HCT116 (cell line): ENCODE data around the gene SPINK13. TPM values are rescaled to one million over a fixed set of nuclear protein-coding genes. Genes with fewer than 3 reads are reported as not detected.

Experiments
- ATAC-seq: fragments of 200-7000 bp; cut with Tn5 transposase; 2 replicates; pipeline ENCODE4 v1.9.1; 2020; ENCODE audit warnings: mild to moderate bottlenecking, moderate library complexity
- BruUV-seq: library from RNA; stranded (reverse); fragments of 400-500 nt; replicated peaks from 2 replicates; lab custom pipeline; 2021; lab: Mats Ljungman, UMichigan
- CTCF ChIA-PET: fragments of 300-600 bp; sonication (Branson Sonifier 250); formaldehyde crosslinking; loops from one replicate; lab custom pipeline; 2021; ENCODE audit warnings: antibody characterized with exemption; lab: Charles Lee
- POLR2A ChIA-PET: fragments of 300-600, 350-600 bp; sonication (Branson Sonifier 250); formaldehyde crosslinking; loops from one replicate; lab custom pipeline; 2021; ENCODE audit warnings: antibody characterized with exemption; lab: Charles Lee
- RAD21 ChIA-PET, 2 experiments: fragments of 300-600 bp; sonication (Branson Sonifier 250); formaldehyde crosslinking; loops; one replicate each; lab custom pipeline; 2023; ENCODE audit warnings: low total read pairs in 2 of 2; ENCODE audit not compliant: uncharacterized antibody in 2 of 2, unreplicated experiment in 2 of 2, low non-redundant PET in 1 of 2; lab: Charles Lee
- DNase-seq: peaks from one replicate; pipeline ENCODE4 v3.0.0-alpha.2; 2010; ENCODE audit warnings: low read depth, low spot score
- H2AFZ ChIP-seq: fragments of 200-600 bp; shearing (Covaris generic), sonication (generic); 2 replicates; pipeline ENCODE4 v1.6.1; 2017; ENCODE audit warnings: low read depth, mixed run types, mixed read lengths, antibody characterized with exemption, low read length; ENCODE audit not compliant: poor library complexity, severe bottlenecking
- H3K27ac ChIP-seq: 2 replicates; pipeline ENCODE4 v1.5.1; 2012; ENCODE audit warnings: low read depth, low read length
- H3K27me3 ChIP-seq: fragments of 200-600 bp; sonication (generic); 2 replicates; pipeline ENCODE4 v1.6.1; 2016; ENCODE audit warnings: mixed run types, low read length, mixed read lengths; ENCODE audit not compliant: insufficient read depth
- H3K36me3 ChIP-seq, 2 experiments: fragments of 200-500 bp in 1 of 2; fragments of 200-600 bp in 1 of 2; sonication (Bioruptor generic) in 1 of 2; sonication (generic) in 1 of 2; 2 replicates each; pipeline versions ENCODE4 v1.5.1 to v1.6.1; 2014 to 2016; ENCODE audit warnings: low read length in 2 of 2, inconsistent platforms in 1 of 2, mixed read lengths in 1 of 2, mixed run types in 1 of 2; ENCODE audit not compliant: insufficient read depth in 2 of 2, control insufficient read depth in 1 of 2
- H3K4me1 ChIP-seq, 2 experiments: fragments of 200-600 bp in 1 of 2; sonication (generic) in 1 of 2; 2 replicates each; pipeline versions ENCODE4 v1.5.1 to v1.6.1; 2012 to 2017; ENCODE audit warnings: low read length in 2 of 2, inconsistent platforms in 1 of 2, mild to moderate bottlenecking in 1 of 2, mixed read lengths in 1 of 2, mixed run types in 1 of 2, moderate library complexity in 1 of 2; ENCODE audit not compliant: insufficient read depth in 2 of 2, control insufficient read depth in 1 of 2
- H3K4me2 ChIP-seq: fragments of 200-600 bp; sonication (generic); 2 replicates; pipeline ENCODE4 v1.6.1; 2017; ENCODE audit warnings: mixed run types, low read length, mixed read lengths
- H3K4me3 ChIP-seq, 2 experiments: fragments of 200-600 bp in 1 of 2; sonication (generic) in 1 of 2; replicated peaks in 1 of 2; 2 replicates each; pipeline ENCODE4 v1.5.1; 2011 to 2016; ENCODE audit warnings: low read length in 2 of 2, control low read depth in 1 of 2, low read depth in 1 of 2, mild to moderate bottlenecking in 1 of 2, mixed read lengths in 1 of 2, mixed run types in 1 of 2
- H3K79me2 ChIP-seq: fragments of 200-600 bp; sonication (generic); 2 replicates; pipeline ENCODE4 v1.6.1; 2017; ENCODE audit warnings: mild to moderate bottlenecking, mixed run types, low read length, moderate library complexity, mixed read lengths; ENCODE audit not compliant: insufficient read depth
- H3K9ac ChIP-seq: fragments of 200-600 bp; sonication (generic); 2 replicates; pipeline ENCODE4 v1.6.1; 2016; ENCODE audit warnings: low read length, mixed read lengths
- H3K9me2 ChIP-seq: fragments of 200-600 bp; sonication (generic), shearing (Covaris generic); 2 replicates; pipeline ENCODE4 v1.6.1; 2017; ENCODE audit warnings: mixed run types, mild to moderate bottlenecking, moderate library complexity; ENCODE audit not compliant: insufficient read depth
- H3K9me3 ChIP-seq, 2 experiments: fragments of 200-500 bp in 1 of 2; fragments of 200-600 bp in 1 of 2; sonication (Bioruptor generic) in 1 of 2; sonication (generic) in 1 of 2; 2 replicates each; pipeline ENCODE4 v1.6.1; 2014 to 2017; ENCODE audit warnings: low read length in 2 of 2, mixed read lengths in 2 of 2, inconsistent platforms in 1 of 2, low read depth in 1 of 2, mild to moderate bottlenecking in 1 of 2, mixed run types in 1 of 2, moderate library complexity in 1 of 2; ENCODE audit not compliant: control insufficient read depth in 1 of 2, insufficient read depth in 1 of 2
- H4K20me1 ChIP-seq: fragments of 200-600 bp; sonication (generic), shearing (Covaris generic); 2 replicates; pipeline ENCODE4 v1.6.1; 2017; ENCODE audit warnings: mixed run types, mild to moderate bottlenecking, moderate library complexity; ENCODE audit not compliant: insufficient read depth
- EGR1 ChIP-seq: IDR thresholded peaks from 2 replicates; pipeline ENCODE4 v1.6.1; 2012; ENCODE audit warnings: low read depth
- ELF1 ChIP-seq: IDR thresholded peaks from 2 replicates; pipeline ENCODE4 v1.6.1; 2012; ENCODE audit warnings: low read depth, borderline replicate concordance
- EZH2 ChIP-seq: fragments of 200-600 bp; sonication (generic); IDR thresholded peaks from 2 replicates; pipeline ENCODE4 v1.6.1; 2017; ENCODE audit warnings: antibody characterized with exemption, mixed run types
- EZH2phosphoT487 ChIP-seq: fragments of 200-600 bp; IDR thresholded peaks from 2 replicates; pipeline ENCODE4 v1.6.1; 2018; ENCODE audit warnings: antibody characterized with exemption, borderline replicate concordance
- RAD21 ChIP-seq: IDR thresholded peaks from 2 replicates; pipeline ENCODE4 v1.6.1; 2012; ENCODE audit warnings: low read depth, mild to moderate bottlenecking
- SIN3A ChIP-seq: IDR thresholded peaks from 2 replicates; pipeline ENCODE4 v1.6.1; 2012; ENCODE audit warnings: low read depth
- ZNF274 ChIP-seq: fragments of 200-500 bp; sonication (Bioruptor generic); IDR thresholded peaks from 2 replicates; pipeline ENCODE4 v1.6.1; 2014; ENCODE audit warnings: mild to moderate bottlenecking, low read depth, low read length, inconsistent platforms
- intact Hi-C: fragments of 100-400 bp; cut with micrococcal nuclease; formaldehyde crosslinking; loops from 2 replicates; pipeline ENCODE4 v1.10.0; 2022
- total RNA-seq: library from RNA; stranded (reverse); gene quantifications from one replicate; pipeline ENCODE4 v1.2.1, GENCODE V29; 2021; ENCODE audit not compliant: unreplicated experiment
- TF ChIP-seq, protein P1 (sequence below): IDR thresholded peaks from 2 replicates; pipeline ENCODE4 v1.6.1; 2012
- TF ChIP-seq, protein P2 (sequence below): IDR thresholded peaks from 2 replicates; pipeline ENCODE4 v1.6.1; 2012; ENCODE audit warnings: low read depth
- TF ChIP-seq, protein P3 (sequence below), 3 experiments: fragments of 200-600 bp in 1 of 3; sonication (generic) in 1 of 3; IDR thresholded peaks in 2 of 3; conservative IDR thresholded peaks in 1 of 3; 2 replicates each; pipeline ENCODE4 v1.5.1; 2012 to 2017; ENCODE audit warnings: low read depth in 2 of 3, low read length in 2 of 3, antibody characterized with exemption in 1 of 3, borderline replicate concordance in 1 of 3, control low read depth in 1 of 3, mild to moderate bottlenecking in 1 of 3, mixed read lengths in 1 of 3, mixed run types in 1 of 3, moderate library complexity in 1 of 3; ENCODE audit not compliant: insufficient read depth in 1 of 3

SPINK13 gene
- total RNA-seq, 1 experiment from 2014 or later: not detected

DNA sequence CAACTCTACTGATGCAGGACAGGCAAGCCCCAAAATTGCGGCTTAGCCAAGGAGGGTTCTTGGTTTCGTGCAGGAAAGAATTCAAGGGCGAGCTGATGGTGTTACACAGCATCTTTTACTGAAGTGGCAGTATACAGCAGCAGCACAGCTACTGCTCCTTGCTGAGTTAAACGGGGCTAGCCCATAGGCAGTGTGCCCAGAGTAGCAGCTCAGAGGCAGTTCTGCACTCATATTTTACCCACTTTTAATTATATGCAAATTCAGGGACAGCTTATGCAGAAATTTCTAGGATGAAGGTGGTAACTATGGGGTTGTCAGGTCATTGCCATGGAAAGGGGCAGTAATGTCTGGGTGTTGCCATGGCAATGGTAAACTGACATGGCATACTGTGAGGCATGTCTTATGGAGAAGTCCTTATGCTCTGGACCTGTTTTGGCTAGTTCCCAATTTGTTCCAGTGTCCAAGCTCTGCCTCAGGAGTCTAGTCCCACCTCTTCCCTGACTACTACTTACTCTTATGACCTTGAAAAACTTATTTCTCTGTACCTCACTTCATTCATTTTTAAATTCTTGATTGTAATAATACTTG lies 64.8 kb downstream of the SPINK13 start (continued):
- no peak for TF ChIP-seq EGR1
- TF ChIP-seq, all 23 proteins: peak for 0

DNA sequence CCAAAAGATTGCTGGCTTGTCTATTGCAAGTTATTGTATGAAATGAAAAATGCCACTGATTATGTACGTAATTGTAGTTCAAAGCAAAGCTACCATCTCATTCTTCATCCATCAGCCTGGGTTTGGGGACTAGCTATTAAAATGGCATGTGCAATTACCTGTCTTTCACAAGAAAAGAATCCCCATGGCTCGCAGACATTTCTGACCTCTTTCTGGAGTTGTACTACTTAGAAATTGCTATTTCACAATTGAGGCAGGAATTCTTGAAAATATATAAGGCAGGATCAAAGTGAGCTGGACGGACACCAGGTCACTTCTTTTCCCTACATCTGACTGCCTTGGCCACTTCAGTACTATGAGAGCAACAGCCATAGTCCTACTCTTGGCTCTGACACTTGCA lies 66.7 kb downstream of the SPINK13 start, which contains the start of gene SPINK9:
SPINK9 (plus strand) TSS at position 301 of the 400 bp plus-strand sequence; CDS start at position 356, 55 bp downstream.
- no peak within 1 kb of the TSS for H3K4me2 ChIP-seq
- TF ChIP-seq RAD21 (no peak), EZH2phosphoT487 (no peak), SIN3A (no peak), ELF1 (no peak), ZNF274 (no peak), EZH2 (no peak)
- TF ChIP-seq, protein P1, sequence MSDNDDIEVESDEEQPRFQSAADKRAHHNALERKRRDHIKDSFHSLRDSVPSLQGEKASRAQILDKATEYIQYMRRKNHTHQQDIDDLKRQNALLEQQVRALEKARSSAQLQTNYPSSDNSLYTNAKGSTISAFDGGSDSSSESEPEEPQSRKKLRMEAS: no peak
- TF ChIP-seq, protein P2, sequence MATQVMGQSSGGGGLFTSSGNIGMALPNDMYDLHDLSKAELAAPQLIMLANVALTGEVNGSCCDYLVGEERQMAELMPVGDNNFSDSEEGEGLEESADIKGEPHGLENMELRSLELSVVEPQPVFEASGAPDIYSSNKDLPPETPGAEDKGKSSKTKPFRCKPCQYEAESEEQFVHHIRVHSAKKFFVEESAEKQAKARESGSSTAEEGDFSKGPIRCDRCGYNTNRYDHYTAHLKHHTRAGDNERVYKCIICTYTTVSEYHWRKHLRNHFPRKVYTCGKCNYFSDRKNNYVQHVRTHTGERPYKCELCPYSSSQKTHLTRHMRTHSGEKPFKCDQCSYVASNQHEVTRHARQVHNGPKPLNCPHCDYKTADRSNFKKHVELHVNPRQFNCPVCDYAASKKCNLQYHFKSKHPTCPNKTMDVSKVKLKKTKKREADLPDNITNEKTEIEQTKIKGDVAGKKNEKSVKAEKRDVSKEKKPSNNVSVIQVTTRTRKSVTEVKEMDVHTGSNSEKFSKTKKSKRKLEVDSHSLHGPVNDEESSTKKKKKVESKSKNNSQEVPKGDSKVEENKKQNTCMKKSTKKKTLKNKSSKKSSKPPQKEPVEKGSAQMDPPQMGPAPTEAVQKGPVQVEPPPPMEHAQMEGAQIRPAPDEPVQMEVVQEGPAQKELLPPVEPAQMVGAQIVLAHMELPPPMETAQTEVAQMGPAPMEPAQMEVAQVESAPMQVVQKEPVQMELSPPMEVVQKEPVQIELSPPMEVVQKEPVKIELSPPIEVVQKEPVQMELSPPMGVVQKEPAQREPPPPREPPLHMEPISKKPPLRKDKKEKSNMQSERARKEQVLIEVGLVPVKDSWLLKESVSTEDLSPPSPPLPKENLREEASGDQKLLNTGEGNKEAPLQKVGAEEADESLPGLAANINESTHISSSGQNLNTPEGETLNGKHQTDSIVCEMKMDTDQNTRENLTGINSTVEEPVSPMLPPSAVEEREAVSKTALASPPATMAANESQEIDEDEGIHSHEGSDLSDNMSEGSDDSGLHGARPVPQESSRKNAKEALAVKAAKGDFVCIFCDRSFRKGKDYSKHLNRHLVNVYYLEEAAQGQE: no peak
- TF ChIP-seq, protein P3, sequence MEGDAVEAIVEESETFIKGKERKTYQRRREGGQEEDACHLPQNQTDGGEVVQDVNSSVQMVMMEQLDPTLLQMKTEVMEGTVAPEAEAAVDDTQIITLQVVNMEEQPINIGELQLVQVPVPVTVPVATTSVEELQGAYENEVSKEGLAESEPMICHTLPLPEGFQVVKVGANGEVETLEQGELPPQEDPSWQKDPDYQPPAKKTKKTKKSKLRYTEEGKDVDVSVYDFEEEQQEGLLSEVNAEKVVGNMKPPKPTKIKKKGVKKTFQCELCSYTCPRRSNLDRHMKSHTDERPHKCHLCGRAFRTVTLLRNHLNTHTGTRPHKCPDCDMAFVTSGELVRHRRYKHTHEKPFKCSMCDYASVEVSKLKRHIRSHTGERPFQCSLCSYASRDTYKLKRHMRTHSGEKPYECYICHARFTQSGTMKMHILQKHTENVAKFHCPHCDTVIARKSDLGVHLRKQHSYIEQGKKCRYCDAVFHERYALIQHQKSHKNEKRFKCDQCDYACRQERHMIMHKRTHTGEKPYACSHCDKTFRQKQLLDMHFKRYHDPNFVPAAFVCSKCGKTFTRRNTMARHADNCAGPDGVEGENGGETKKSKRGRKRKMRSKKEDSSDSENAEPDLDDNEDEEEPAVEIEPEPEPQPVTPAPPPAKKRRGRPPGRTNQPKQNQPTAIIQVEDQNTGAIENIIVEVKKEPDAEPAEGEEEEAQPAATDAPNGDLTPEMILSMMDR (IDR thresholded peaks at IDR 0.05 in 2 of 3, conservative IDR thresholded peaks at IDR 0.05 in 1 of 3; ENCODE audit: borderline replicate concordance in 1 of 3, insufficient read depth in 1 of 3, low read depth in 2 of 3, low read length in 2 of 3): no peak
- no peaks in the 10 kb centered on the region for H4K20me1 ChIP-seq
- POLR2A ChIA-PET: no interaction called here
- no peak within 1 kb of the TSS for H3K27ac ChIP-seq
- H3K4me1 ChIP-seq: peaks cover 0 to 5% of the 10 kb centered on the region in 2 experiments; a peak in 1 of 4 replicates
- H2AFZ ChIP-seq: no peak within 1 kb of the TSS
- no peak within 1 kb of the TSS for H3K4me3 ChIP-seq
- intact Hi-C loops: no loop called here
- H3K9me3 ChIP-seq: no peaks in the 10 kb centered on the region
- no peaks in the 10 kb centered on the region for H3K36me3 ChIP-seq
- no peak for DNase-seq
- no peaks in the 10 kb centered on the region for H3K9me2 ChIP-seq
- BruUV-seq: no TSS peak
- no peak for ATAC-seq
- H3K9ac ChIP-seq: no peak within 1 kb of the TSS
- RAD21 ChIA-PET: no interaction called here
- CTCF ChIA-PET: interaction anchor here (1.2 kb wide), 1 partner anchor 396 kb away, joined by 3 read pairs; no protein-coding TSS in a partner anchor
- H3K27me3 ChIP-seq: no peaks in the 10 kb centered on the region
- H3K79me2 ChIP-seq: no peaks in the 10 kb centered on the region
